Caco-2 (cell line): ENCODE measurements around the gene TMEM117. TPM values are rescaled to one million over a fixed set of nuclear protein-coding genes. Genes with fewer than 3 reads are reported as not detected.

Source experiments
- BruUV-seq: library from RNA; stranded (reverse); fragments of 400-500 nt; replicated peaks from 2 replicates; lab custom pipeline; 2021; lab: Mats Ljungman, UMichigan
- CTCF ChIA-PET: fragments of 300-600 bp; sonication (Branson Sonifier 250); formaldehyde crosslinking; loops from one replicate; lab custom pipeline; 2022; ENCODE audit warnings: antibody characterized with exemption; lab: Charles Lee
- POLR2A ChIA-PET: fragments of 300-600 bp; sonication (Branson Sonifier 250); formaldehyde crosslinking; loops from one replicate; lab custom pipeline; 2022; ENCODE audit warnings: antibody characterized with exemption; lab: Charles Lee
- DNase-seq, 2 experiments: peaks; one replicate each; pipeline versions ENCODE4 v3.0.0 to v3.0.0-alpha.2; 2020 to 2022
- H3K27me3 ChIP-seq: replicated peaks from 2 replicates; pipeline ENCODE4 v1.6.0; 2011; ENCODE audit warnings: low read length; ENCODE audit not compliant: control insufficient read depth, insufficient read depth
- H3K36me3 ChIP-seq: 2 replicates; pipeline ENCODE4 v1.5.1; 2011; ENCODE audit warnings: low read length; ENCODE audit not compliant: control insufficient read depth, insufficient read depth
- H3K4me1 ChIP-seq: fragments of 250-450 bp; sonication (Bioruptor Pico); 2 replicates; pipeline ENCODE4 v1.5.1; 2020; ENCODE audit warnings: mild to moderate bottlenecking
- H3K4me3 ChIP-seq: 2 replicates; pipeline ENCODE4 v1.5.1; 2011; ENCODE audit warnings: low read depth, mild to moderate bottlenecking, control low read depth, low read length
- H3K9me3 ChIP-seq: fragments of 250-450 bp; sonication (Bioruptor Pico); 2 replicates; pipeline ENCODE4 v1.5.1; 2020; ENCODE audit warnings: mild to moderate bottlenecking, moderate library complexity
- H3K27ac Mint-ChIP-seq: one replicate; pipeline ENCODE4 v1.8.0; 2022; ENCODE audit warnings: mixed read lengths; ENCODE audit not compliant: unreplicated experiment
- H3K27me3 Mint-ChIP-seq: one replicate; pipeline ENCODE4 v1.8.0; 2022; ENCODE audit warnings: mixed read lengths; ENCODE audit not compliant: insufficient read depth, unreplicated experiment
- H3K36me3 Mint-ChIP-seq: one replicate; pipeline ENCODE4 v1.8.0; 2022; ENCODE audit warnings: mild to moderate bottlenecking, mixed read lengths; ENCODE audit not compliant: insufficient read depth, unreplicated experiment
- H3K4me1 Mint-ChIP-seq: one replicate; pipeline ENCODE4 v1.8.0; 2022; ENCODE audit warnings: low read depth, mixed read lengths; ENCODE audit not compliant: unreplicated experiment
- H3K4me3 Mint-ChIP-seq: one replicate; pipeline ENCODE4 v1.8.0; 2022; ENCODE audit warnings: mild to moderate bottlenecking, moderate library complexity, mixed read lengths; ENCODE audit not compliant: unreplicated experiment
- H3K9me3 Mint-ChIP-seq: one replicate; pipeline ENCODE4 v1.8.0; 2022; ENCODE audit warnings: mixed read lengths; ENCODE audit not compliant: unreplicated experiment
- CTCF ChIP-seq, 2 experiments: fragments of 200-600 bp in 1 of 2; IDR thresholded peaks; 1 replicate in 1 of 2; 2 replicates in 1 of 2; pipeline versions ENCODE4 v1.5.1 to v1.8.0; 2011 to 2022; ENCODE audit warnings: antibody characterized with exemption in 1 of 2, control low read depth in 1 of 2, inconsistent platforms in 1 of 2, low read depth in 1 of 2, low read length in 1 of 2, mild to moderate bottlenecking in 1 of 2, moderate library complexity in 1 of 2; ENCODE audit not compliant: insufficient read depth in 1 of 2, severe bottlenecking in 1 of 2, unreplicated experiment in 1 of 2
- intact Hi-C: fragments of 100-400 bp; cut with micrococcal nuclease; formaldehyde crosslinking; loops from one replicate; pipeline ENCODE4 v1.10.0; 2022; ENCODE audit not compliant: unreplicated experiment
- total RNA-seq: library from RNA; stranded (reverse); gene quantifications from 2 replicates; pipeline ENCODE4 v1.2.3, GENCODE V29; 2022

Gene TMEM117
- total RNA-seq, 1 experiment from 2014 or later: 34.1 TPM

DNA sequence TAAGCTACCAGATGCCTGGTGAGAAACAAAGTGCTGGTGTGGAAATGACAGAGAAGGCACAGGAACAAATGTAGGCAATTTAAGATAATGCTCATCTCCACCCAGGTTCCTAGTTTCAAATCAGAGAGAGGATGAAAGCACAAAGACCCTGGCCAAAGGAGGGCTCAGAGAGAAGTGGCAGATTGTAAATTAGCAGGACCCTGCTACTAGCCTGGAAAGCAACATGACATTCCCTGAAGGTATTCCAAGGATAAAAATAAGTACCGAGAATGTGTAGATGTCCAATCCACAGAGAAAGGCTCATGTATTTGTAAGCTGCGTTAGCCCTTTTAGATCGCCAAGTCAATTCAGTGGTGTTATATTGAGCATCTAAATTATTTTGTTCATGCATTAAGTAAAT is 324.0 kb downstream of the TMEM117 start:
- Mint-ChIP-seq H3K4me3 (no peak overlapping the region), H3K27me3 (no peaks in the 10 kb centered on the region), H3K27ac (no peak overlapping the region), H3K4me1 (peaks cover 6% of the 10 kb centered on the region), H3K36me3 (no peaks in the 10 kb centered on the region), H3K9me3 (no peaks in the 10 kb centered on the region)
- no peaks in the 10 kb centered on the region for H3K27me3 ChIP-seq
- ChIA-PET CTCF (no interaction called here), POLR2A (no interaction called here)
- intact Hi-C loops: no loop called here
- TF ChIP-seq CTCF (IDR thresholded peaks at IDR 0.05; ENCODE audit: insufficient read depth in 1 of 2, low read depth in 1 of 2, low read length in 1 of 2, severe bottlenecking in 1 of 2, unreplicated experiment in 1 of 2): no peak
- DNase-seq: no peak
- no peak overlapping the region for H3K4me3 ChIP-seq
- H3K36me3 ChIP-seq: no peaks in the 10 kb centered on the region
- BruUV-seq: no TSS peak
- no peaks in the 10 kb centered on the region for H3K9me3 ChIP-seq
- H3K4me1 ChIP-seq: no peaks in the 10 kb centered on the region

DNA sequence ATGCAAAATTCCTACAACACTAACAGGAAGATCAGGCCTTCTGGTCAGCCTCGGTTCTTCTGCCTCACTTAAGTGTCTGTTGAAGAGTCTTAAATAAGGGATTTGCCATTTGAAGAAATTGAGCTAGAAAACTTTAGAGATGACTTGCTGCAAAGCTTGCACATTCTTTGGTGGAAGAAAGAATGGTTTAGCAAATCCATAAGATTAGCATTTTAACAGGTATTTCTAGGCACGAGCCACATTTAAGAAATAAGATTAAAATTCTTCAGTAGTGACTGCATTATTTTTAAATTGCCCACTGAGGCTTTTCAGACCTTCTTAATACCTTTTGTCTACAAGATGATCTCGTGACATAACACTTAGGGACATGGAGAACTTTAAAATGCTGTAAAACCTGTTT is 327.1 kb downstream of the TMEM117 start:
- no peaks in the 10 kb centered on the region for H3K9me3 ChIP-seq
- intact Hi-C loops: no loop called here
- POLR2A ChIA-PET: no interaction called here
- DNase-seq: no peak
- no peaks in the 10 kb centered on the region for H3K9me3 Mint-ChIP-seq
- H3K4me3 Mint-ChIP-seq: no peak overlapping the region
- no peaks in the 10 kb centered on the region for H3K36me3 ChIP-seq
- CTCF ChIA-PET: no interaction called here
- TF ChIP-seq CTCF (IDR thresholded peaks at IDR 0.05; ENCODE audit: insufficient read depth in 1 of 2, low read depth in 1 of 2, low read length in 1 of 2, severe bottlenecking in 1 of 2, unreplicated experiment in 1 of 2): no peak
- H3K36me3 Mint-ChIP-seq: no peaks in the 10 kb centered on the region
- H3K4me1 Mint-ChIP-seq: peaks cover 6% of the 10 kb centered on the region
- no peaks in the 10 kb centered on the region for H3K4me1 ChIP-seq
- no TSS peak for BruUV-seq
- no peak overlapping the region for H3K27ac Mint-ChIP-seq
- no peaks in the 10 kb centered on the region for H3K27me3 ChIP-seq
- no peak overlapping the region for H3K4me3 ChIP-seq
- no peaks in the 10 kb centered on the region for H3K27me3 Mint-ChIP-seq

- Mint-ChIP-seq H3K36me3 (no peaks in the 10 kb centered on the region), H3K4me1 (no peaks in the 10 kb centered on the region), H3K27me3 (no peaks in the 10 kb centered on the region), H3K4me3 (no peak overlapping the region), H3K9me3 (no peaks in the 10 kb centered on the region), H3K27ac (no peak overlapping the region)
- POLR2A ChIA-PET: no interaction called here
- no TSS peak for BruUV-seq
- Histone ChIP-seq H3K36me3 (no peaks in the 10 kb centered on the region), H3K27me3 (no peaks in the 10 kb centered on the region), H3K9me3 (no peaks in the 10 kb centered on the region), H3K4me3 (no peak overlapping the region), H3K4me1 (no peaks in the 10 kb centered on the region)
- intact Hi-C loops: no loop called here
- no peak for TF ChIP-seq CTCF (IDR thresholded peaks at IDR 0.05; ENCODE audit: insufficient read depth in 1 of 2, low read depth in 1 of 2, low read length in 1 of 2, severe bottlenecking in 1 of 2, unreplicated experiment in 1 of 2)
- CTCF ChIA-PET: no interaction called here
- no peak for DNase-seq
These were observed 338.2 kb downstream of the TMEM117 start for GRCh38 chr12:44174053-44174452.
